ENCODE measurements around the gene PPARG.
"Not testable (repeated sequence)": the region's sequence is repeated elsewhere in the genome, so short reads cannot be mapped to it uniquely, and the experiment has no call there.

PPARG gene

GRCh38 chr3:12465836-12466225 lies 177.0 kb downstream of the PPARG start:
- no peak for DNase-seq

GRCh38 chr3:12467746-12468145 lies 178.9 kb downstream of the PPARG start:
- no peak for DNase-seq

DNA sequence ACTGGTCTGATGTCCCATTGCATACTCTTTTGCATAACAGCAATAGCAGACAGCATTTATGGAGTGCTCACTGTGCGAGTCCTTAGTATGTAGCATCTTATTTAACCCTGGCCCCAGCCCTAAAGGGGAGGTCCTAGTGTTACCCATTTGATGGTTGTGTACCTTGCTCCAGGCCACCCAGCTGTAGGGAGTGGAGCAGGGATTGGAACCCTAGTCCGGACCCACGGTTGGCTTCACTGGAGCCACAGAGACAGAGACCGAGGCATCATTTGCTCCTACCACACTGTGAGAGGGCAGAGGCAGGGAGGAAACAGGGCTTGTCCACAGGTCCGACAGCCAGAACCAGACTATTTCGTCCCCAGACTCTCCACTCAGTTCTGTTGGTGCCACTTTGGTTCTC lies 179.4 kb downstream of the PPARG start:
- no peak for DNase-seq

GRCh38 chr3:12468757-12469156 lies 179.9 kb downstream of the PPARG start:
- no peak for DNase-seq

DNA sequence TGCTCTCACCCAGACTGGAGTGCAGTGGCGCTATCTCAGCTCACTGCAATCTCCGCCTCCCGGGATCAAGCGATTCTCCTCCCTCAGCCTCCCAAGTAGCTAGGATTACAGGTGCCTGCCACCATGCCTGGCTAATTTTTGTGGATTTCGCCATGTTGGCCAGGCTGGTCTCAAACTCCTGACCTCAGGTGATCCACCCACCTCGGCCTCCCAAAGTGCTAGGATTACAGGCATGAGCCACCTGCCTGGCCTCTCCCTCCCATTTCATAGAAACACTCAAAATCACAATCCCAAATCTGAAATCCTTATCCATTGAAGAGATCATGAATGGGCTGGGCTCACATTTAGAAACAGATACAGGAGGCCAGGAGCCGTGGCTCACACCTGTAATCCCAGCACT lies 180.4 kb downstream of the PPARG start:
- not testable (repeated sequence) for DNase-seq

GRCh38 chr3:12470111-12470510 lies 181.2 kb downstream of the PPARG start:
- no peak for DNase-seq

DNA sequence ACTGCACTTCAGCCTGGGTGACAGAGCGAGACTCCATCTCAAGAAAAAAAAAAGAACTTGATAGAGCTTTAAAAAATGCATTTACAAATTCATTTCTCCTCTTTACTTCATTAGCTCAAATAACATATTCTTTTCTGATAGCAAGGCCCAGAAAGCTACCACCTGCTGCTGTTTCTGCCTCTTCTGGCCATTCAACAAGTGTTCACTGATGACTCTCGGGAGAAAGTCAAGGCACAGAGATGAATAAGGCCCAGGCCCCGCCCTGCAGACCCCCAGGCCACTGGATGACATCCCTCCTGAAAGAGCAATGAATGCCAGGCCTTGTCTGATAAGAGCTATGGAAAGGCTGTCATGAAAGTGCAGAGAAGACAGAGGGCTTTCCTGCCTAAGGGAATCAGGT lies 181.8 kb downstream of the PPARG start:
- DNase-seq = no peak

GRCh38 chr3:12471241-12471640 lies 182.4 kb downstream of the PPARG start:
- no peak for DNase-seq

DNA sequence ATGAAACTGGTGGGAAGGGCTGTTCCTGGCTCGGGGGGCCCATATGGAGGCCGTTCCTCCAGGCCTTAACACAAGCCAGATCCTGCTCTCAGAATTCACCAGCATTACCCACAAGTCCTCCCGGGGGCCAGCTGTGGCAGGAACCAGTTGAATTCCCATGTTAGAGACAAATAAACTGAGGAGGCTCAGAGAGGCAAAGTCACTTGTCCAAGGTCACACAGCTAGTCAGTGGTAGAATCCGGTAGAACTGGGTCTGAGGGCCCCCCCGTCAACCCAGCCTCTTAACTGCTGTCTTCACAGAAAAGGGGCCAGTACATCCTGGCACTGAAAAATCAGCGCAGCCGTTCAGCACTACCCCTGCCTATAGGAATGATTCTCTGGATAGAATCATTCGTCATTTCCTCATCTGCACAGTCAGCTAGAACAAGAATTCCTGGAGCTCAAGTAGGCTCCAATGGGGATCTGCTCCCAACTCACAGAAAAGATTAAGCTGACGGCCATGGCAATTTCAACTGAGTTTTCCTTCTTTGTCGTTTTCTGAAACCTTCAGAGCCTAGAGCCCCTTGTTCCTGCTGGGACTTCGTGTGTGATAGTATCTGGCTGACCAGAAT lies 183.2 kb downstream of the PPARG start:
- DNase-seq = no peak

GRCh38 chr3:12472796-12473195 lies 183.9 kb downstream of the PPARG start:
- no peak for DNase-seq

GRCh38 chr3:12473511-12473910 lies 184.6 kb downstream of the PPARG start:
- DNase-seq = no peak

GRCh38 chr3:12476238-12476897 lies 187.5 kb downstream of the PPARG start:
- no peak for DNase-seq

DNA sequence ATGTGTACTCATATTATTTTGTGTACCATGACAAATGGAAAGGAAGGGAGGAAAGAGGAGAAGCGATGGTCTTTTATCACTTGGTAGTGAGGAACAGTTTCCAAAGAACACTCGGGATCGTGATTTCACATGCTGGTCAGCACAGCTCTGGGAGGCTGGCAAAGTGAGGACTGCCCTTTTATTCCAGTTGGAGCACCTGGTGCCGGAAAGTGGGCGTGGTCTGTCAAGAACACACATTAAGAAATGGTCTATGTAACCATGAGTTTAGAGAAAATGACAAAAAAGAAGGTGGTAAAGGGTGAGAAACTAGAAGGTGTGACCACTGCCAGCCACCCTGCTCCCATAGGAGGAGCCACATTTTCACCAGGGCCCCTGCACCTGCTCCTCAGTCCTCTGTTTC lies 188.4 kb downstream of the PPARG start:
- DNase-seq = no peak

DNA sequence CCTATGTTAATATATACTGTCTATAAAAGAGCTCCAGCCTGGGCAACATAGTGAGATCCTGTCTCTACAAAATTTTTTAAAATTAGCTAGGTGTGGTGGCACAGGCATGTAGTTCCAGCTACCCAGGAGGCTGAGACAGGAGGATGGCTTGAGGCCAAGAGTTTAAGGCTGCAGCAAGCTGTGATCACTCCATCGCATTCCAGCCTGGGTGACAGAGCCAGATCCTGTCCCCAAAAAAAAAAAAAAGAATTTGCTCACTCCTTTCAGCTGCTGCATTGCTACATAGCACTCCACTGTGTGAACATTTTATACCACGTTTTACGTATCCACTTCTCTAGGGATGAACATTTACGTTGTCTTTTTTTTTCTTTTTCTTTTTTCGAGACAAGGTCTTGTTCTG lies 189.5 kb downstream of the PPARG start:
- DNase-seq = no peak

GRCh38 chr3:12479198-12479597 lies 190.3 kb downstream of the PPARG start:
- not testable (repeated sequence) for DNase-seq

DNA sequence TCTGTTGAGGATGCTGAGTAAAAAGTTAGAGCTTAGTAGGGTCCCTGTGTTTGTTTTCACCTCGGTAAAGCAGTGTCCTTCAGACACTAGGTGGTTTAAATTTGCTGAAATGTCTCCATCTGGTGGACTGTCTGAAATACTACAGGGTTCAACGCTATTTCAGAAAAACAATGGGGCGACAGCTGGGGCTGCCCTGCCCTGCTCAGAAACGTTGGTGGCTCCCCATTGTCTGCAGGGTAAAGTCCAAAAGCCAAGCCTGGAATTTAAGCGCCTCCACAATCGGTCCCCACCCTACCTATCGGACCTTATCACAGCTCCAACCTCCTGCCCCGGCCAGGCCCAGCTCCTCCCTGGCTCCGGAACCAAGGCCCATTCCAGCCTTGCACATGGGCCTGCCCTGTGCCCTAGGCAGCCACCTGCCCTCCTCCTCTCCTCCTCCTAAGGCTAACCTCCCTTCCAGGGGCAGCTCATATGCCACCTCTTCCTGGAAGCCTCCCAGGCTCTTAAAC lies 191.1 kb downstream of the PPARG start:
- DNase-seq = peak; percentile 48 to 75

GRCh38 chr3:12483410-12483809 lies 194.5 kb downstream of the PPARG start:
- no peak for DNase-seq

DNA sequence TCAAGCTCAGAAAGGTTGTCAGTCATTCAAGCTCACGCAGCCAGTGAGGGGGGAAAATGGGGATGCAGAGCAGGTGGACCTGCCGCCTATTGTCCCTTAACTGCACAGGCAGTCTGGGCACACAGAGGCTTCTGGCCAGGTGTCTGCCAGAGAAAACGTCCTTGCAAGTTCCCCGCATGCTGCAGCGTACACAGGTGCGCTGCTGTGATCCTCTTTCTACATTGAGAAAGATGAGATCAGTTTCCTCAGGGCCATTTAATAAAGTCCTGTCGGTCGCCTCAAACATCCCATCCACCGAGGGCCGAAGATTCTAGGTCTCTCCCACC lies 195.0 kb downstream of the PPARG start:
- no peak for DNase-seq
